ENCODE results near the gene DNAH1. TPM values are rescaled to one million over a fixed set of nuclear protein-coding genes. Genes with fewer than 3 reads are reported as not detected.

The DNAH1 gene
- polyA plus RNA-seq, 1 donor (not counting 4 experiments of a cell fraction or from before 2014, with no cell fraction given), result 0.33 TPM

DNA sequence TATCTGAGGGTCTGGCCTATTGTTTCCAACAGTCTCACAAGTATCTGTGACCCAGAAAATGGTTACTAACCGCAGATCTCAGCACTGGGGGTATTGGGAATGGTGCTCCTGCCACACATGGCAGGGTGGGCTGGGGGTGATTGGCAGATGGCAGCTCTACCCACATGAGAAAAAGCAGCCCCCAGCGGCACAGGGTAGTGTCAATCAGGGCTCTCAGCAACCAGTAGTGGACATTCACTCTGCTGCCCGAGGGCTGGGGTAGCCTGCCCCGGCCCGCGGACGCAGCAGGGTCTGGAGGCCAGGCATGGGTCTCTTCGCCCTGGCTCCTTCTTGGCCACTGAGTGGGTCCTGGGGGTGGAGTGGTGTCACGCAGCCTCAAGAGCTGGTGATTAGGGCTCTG lies 8.6 kb downstream of the DNAH1 start:
- dilution Hi-C loops (cut with MboI; ENCODE audit: extremely low pct_ligation_motif_present, low sequenced_read_pairs), result no loop called here
- H3K4me3 ChIP-seq (ENCODE audit: control insufficient read depth in 2 of 3, extremely low read depth in 1 of 3, insufficient read depth in 2 of 3, low read depth in 1 of 3, low read length in 3 of 3), result no peak overlapping the region
- H3K9ac ChIP-seq (ENCODE audit: control insufficient read depth, extremely low read depth, insufficient read depth, low read length), result no peak overlapping the region
- no peak overlapping the region for H3K27ac ChIP-seq (ENCODE audit: control insufficient read depth, insufficient read depth, low read length)
- H4K20me1 ChIP-seq (ENCODE audit: control insufficient read depth, extremely low read depth, insufficient read depth, low read length), result no peaks in the 10 kb centered on the region
- no peak overlapping the region for H3K4me2 ChIP-seq (ENCODE audit: control insufficient read depth, extremely low read depth, insufficient read depth, low read depth, low read length)
- H3K36me3 ChIP-seq (ENCODE audit: control insufficient read depth in 2 of 2, extremely low read depth in 1 of 2, insufficient read depth in 2 of 2, low read length in 2 of 2), result no peaks in the 10 kb centered on the region
- no peaks in the 10 kb centered on the region for H3K9me1 ChIP-seq (ENCODE audit: control insufficient read depth, extremely low read depth, insufficient read depth, low read length)
- DNase-seq (ENCODE audit: low read depth, low spot score) (no peak), FAIRE-seq (no peak)
- no peak overlapping the region for H2AFZ ChIP-seq (ENCODE audit: control insufficient read depth, low read length)
- no peaks in the 10 kb centered on the region for H3K79me2 ChIP-seq (ENCODE audit: control insufficient read depth, insufficient read depth, low read length)
- no peaks in the 10 kb centered on the region for H3K27me3 ChIP-seq (ENCODE audit: control insufficient read depth, extremely low read depth, insufficient read depth, low read length)
- TF ChIP-seq CTCF (optimal IDR thresholded peaks at IDR 0.05 in 1 of 3, IDR thresholded peaks at IDR 0.05 in 1 of 3, conservative IDR thresholded peaks at IDR 0.05 in 1 of 3; ENCODE audit: extremely low read depth in 1 of 3, insufficient read depth in 2 of 3, low read length in 3 of 3) (no peak), EZH2 (IDR thresholded peaks at IDR 0.05; ENCODE audit: low read length) (no peak)
- H3K9me3 ChIP-seq (ENCODE audit: control insufficient read depth, low read depth, low read length), result no peaks in the 10 kb centered on the region
- H3K4me1 ChIP-seq (ENCODE audit: control insufficient read depth, extremely low read depth, insufficient read depth, low read length), result peaks cover 2% of the 10 kb centered on the region

- Histone ChIP-seq H3K4me1 (ENCODE audit: control insufficient read depth, extremely low read depth, insufficient read depth, low read length) (no peaks in the 10 kb centered on the region), H3K79me2 (ENCODE audit: control insufficient read depth, insufficient read depth, low read length) (no peaks in the 10 kb centered on the region), H2AFZ (ENCODE audit: control insufficient read depth, low read length) (no peak overlapping the region), H3K27me3 (ENCODE audit: control insufficient read depth, extremely low read depth, insufficient read depth, low read length) (no peaks in the 10 kb centered on the region), H3K4me3 (ENCODE audit: control insufficient read depth in 2 of 3, extremely low read depth in 1 of 3, insufficient read depth in 2 of 3, low read depth in 1 of 3, low read length in 3 of 3) (no peak overlapping the region), H3K9me1 (ENCODE audit: control insufficient read depth, extremely low read depth, insufficient read depth, low read length) (no peaks in the 10 kb centered on the region), H3K27ac (ENCODE audit: control insufficient read depth, insufficient read depth, low read length) (no peak overlapping the region), H3K9ac (ENCODE audit: control insufficient read depth, extremely low read depth, insufficient read depth, low read length) (no peak overlapping the region), H3K36me3 (ENCODE audit: control insufficient read depth in 2 of 2, extremely low read depth in 1 of 2, insufficient read depth in 2 of 2, low read length in 2 of 2) (no peaks in the 10 kb centered on the region), H3K4me2 (ENCODE audit: control insufficient read depth, extremely low read depth, insufficient read depth, low read depth, low read length) (no peak overlapping the region), H3K9me3 (ENCODE audit: control insufficient read depth, low read depth, low read length) (no peaks in the 10 kb centered on the region), H4K20me1 (ENCODE audit: control insufficient read depth, extremely low read depth, insufficient read depth, low read length) (no peaks in the 10 kb centered on the region)
- dilution Hi-C loops (cut with MboI; ENCODE audit: extremely low pct_ligation_motif_present, low sequenced_read_pairs), result no loop called here
- TF ChIP-seq EZH2 (IDR thresholded peaks at IDR 0.05; ENCODE audit: low read length), result no peak
- TF ChIP-seq CTCF (optimal IDR thresholded peaks at IDR 0.05 in 1 of 3, IDR thresholded peaks at IDR 0.05 in 1 of 3, conservative IDR thresholded peaks at IDR 0.05 in 1 of 3; ENCODE audit: extremely low read depth in 1 of 3, insufficient read depth in 2 of 3, low read length in 3 of 3), result no peak
- DNase-seq (ENCODE audit: low read depth, low spot score) (no peak), FAIRE-seq (no peak)
Observed at GRCh38 chr3:52325686-52326085, 9.6 kb downstream of the DNAH1 start.

All from keratinocyte (primary cell).